Upper lobe of left lung (tissue), 6 donors: ENCODE data around the gene RBM20. TPM values are rescaled to one million over a fixed set of nuclear protein-coding genes. Genes with fewer than 3 reads are reported as not detected.

Experiments
- ATAC-seq, 2 donors: fragments of 200-7000 bp; cut with Tn5 transposase; one replicate each; pipeline ENCODE4 v1.9.1; 2022; ENCODE audit warnings: mild to moderate bottlenecking in 2 of 2, moderate library complexity in 2 of 2; ENCODE audit not compliant: low FRiP score in 2 of 2
- DNase-seq, 2 donors: peaks; one replicate each; pipeline ENCODE4 v3.0.0-alpha.2; 2019 to 2020
- H3K27ac ChIP-seq, 4 donors: fragments of 200-600 bp; sonication (generic); one replicate each; pipeline ENCODE4 v1.5.1; 2016 to 2019
- H3K27me3 ChIP-seq, 4 donors: fragments of 200-600 bp; sonication (generic); one replicate each; pipeline ENCODE4 v1.5.1; 2017 to 2019
- H3K36me3 ChIP-seq, 4 donors: fragments of 200-600 bp; sonication (generic); one replicate each; pipeline ENCODE4 v1.5.1; 2016 to 2019
- H3K4me1 ChIP-seq, 4 donors: fragments of 200-600 bp; sonication (generic); one replicate each; pipeline ENCODE4 v1.5.1; 2018 to 2019
- H3K4me3 ChIP-seq, 4 donors: fragments of 200-600 bp; sonication (generic); one replicate each; pipeline ENCODE4 v1.5.1; 2017 to 2019; ENCODE audit warnings: mild to moderate bottlenecking in 2 of 4, moderate library complexity in 1 of 4
- H3K9me3 ChIP-seq, 4 donors: fragments of 200-600 bp; sonication (generic); one replicate each; pipeline ENCODE4 v1.5.1; 2018 to 2019
- CTCF ChIP-seq, 6 experiments: fragments of 450-650 bp in 4 of 6; fragments of 200-600 bp in 2 of 6; sonication (generic) in 2 of 6; IDR thresholded peaks; one replicate each; pipeline ENCODE4 v1.5.1; 2016 to 2019; ENCODE audit warnings: antibody characterized with exemption in 6 of 6
- EP300 ChIP-seq, 4 donors: sonication (generic); formaldehyde crosslinking; IDR thresholded peaks; one replicate each; pipeline ENCODE4 v1.5.1; 2017; ENCODE audit warnings: antibody characterized with exemption in 4 of 4, control low read depth in 2 of 4
- POLR2A ChIP-seq, 4 donors: fragments of 450-650 bp; IDR thresholded peaks; one replicate each; pipeline ENCODE4 v1.5.1; 2016 to 2017; ENCODE audit warnings: antibody characterized with exemption in 4 of 4, mild to moderate bottlenecking in 2 of 4
- POLR2AphosphoS5 ChIP-seq, 2 donors: sonication (generic); formaldehyde crosslinking; IDR thresholded peaks; one replicate each; pipeline ENCODE4 v1.5.1; 2017; ENCODE audit warnings: antibody characterized with exemption in 2 of 2
- WGBS, 2 donors: methylation state at CpG; one replicate each; pipeline ENCODE4 v1.1.5; 2017 to 2018; 5-methylcytosine and 5-hydroxymethylcytosine counted together
- total RNA-seq, 6 donors: library from RNA; depleted of rRNA in 4 of 6; stranded (reverse); fragments of >200 nt in 4 of 6; gene quantifications; one replicate each; pipeline versions ENCODE4 v1.1.0 to v1.2.1, GENCODE V29; 2016 to 2021
- donor health status: DM: no; HTN: no; CAD: no; lungs with moderate emphysema.
- donor health status: DM: no; HTN: yes; CAD: no; lungs with severe emphysema.

The RBM20 gene
- total RNA-seq, 6 donors from 2014 or later = 0.11 to 7.5 (median 1.5) TPM

- H3K27me3 ChIP-seq = no peaks in the 10 kb centered on the region
- no peak for TF ChIP-seq POLR2AphosphoS5 (IDR thresholded peaks at IDR 0.05)
- TF ChIP-seq CTCF (IDR thresholded peaks at IDR 0.05) = no peak
- DNase-seq (no peak), ATAC-seq (no peak)
- WGBS, 2 donors = 66 to 76% methylated on average over 5 of the region's 5 CpGs
- no peaks in the 10 kb centered on the region for H3K9me3 ChIP-seq
- H3K4me1 ChIP-seq = peaks cover 4 to 9% (median 6%) of the 10 kb centered on the region in 4 donors
- no peak overlapping the region for H3K27ac ChIP-seq
- no peak overlapping the region for H3K4me3 ChIP-seq
- no peaks in the 10 kb centered on the region for H3K36me3 ChIP-seq
These were observed 164.5 kb downstream of the RBM20 start for GRCh38 chr10:110808615-110809014.

GRCh38 chr10:110810625-110811024 lies 166.5 kb downstream of the RBM20 start:
- no peaks in the 10 kb centered on the region for H3K36me3 ChIP-seq
- H3K27me3 ChIP-seq = no peaks in the 10 kb centered on the region
- no peaks in the 10 kb centered on the region for H3K4me1 ChIP-seq
- H3K27ac ChIP-seq = no peak overlapping the region
- no peak overlapping the region for H3K4me3 ChIP-seq
- DNase-seq (no peak), ATAC-seq (no peak)
- WGBS, 2 donors = 88 to 92% methylated on average over 9 of the region's 9 CpGs
- TF ChIP-seq POLR2AphosphoS5 (IDR thresholded peaks at IDR 0.05) (no peak), POLR2A (IDR thresholded peaks at IDR 0.05) (no peak), EP300 (IDR thresholded peaks at IDR 0.05) (no peak), CTCF (IDR thresholded peaks at IDR 0.05) (no peak)
- H3K9me3 ChIP-seq = no peaks in the 10 kb centered on the region

- no peaks in the 10 kb centered on the region for H3K4me1 ChIP-seq
- TF ChIP-seq EP300 (IDR thresholded peaks at IDR 0.05) (no peak), CTCF (IDR thresholded peaks at IDR 0.05) (no peak), POLR2AphosphoS5 (IDR thresholded peaks at IDR 0.05) (no peak), POLR2A (IDR thresholded peaks at IDR 0.05) (no peak)
- WGBS, 2 donors = 91 to 94% methylated on average over 19 to 23 of the region's 23 CpGs
- H3K36me3 ChIP-seq = no peaks in the 10 kb centered on the region
- ATAC-seq (no peak), DNase-seq (peak in 1 of 2 donors; percentile 40)
- no peak overlapping the region for H3K27ac ChIP-seq
- no peak overlapping the region for H3K4me3 ChIP-seq
- H3K27me3 ChIP-seq = no peaks in the 10 kb centered on the region
- no peaks in the 10 kb centered on the region for H3K9me3 ChIP-seq
These were observed 167.8 kb downstream of the RBM20 start for GRCh38 chr10:110811791-110812581.

GRCh38 chr10:110812583-110812982 lies 168.4 kb downstream of the RBM20 start:
- 92 to 95% methylated on average over 12 of the region's 12 CpGs for WGBS, 2 donors
- Histone ChIP-seq H3K36me3 (no peaks in the 10 kb centered on the region), H3K27ac (no peak overlapping the region), H3K9me3 (no peaks in the 10 kb centered on the region), H3K4me1 (no peaks in the 10 kb centered on the region), H3K27me3 (no peaks in the 10 kb centered on the region), H3K4me3 (no peak overlapping the region)
- ATAC-seq = no peak
- no peak for DNase-seq
- TF ChIP-seq CTCF (IDR thresholded peaks at IDR 0.05) = no peak
- TF ChIP-seq POLR2A (IDR thresholded peaks at IDR 0.05) = no peak
- no peak for TF ChIP-seq EP300 (IDR thresholded peaks at IDR 0.05)
- no peak for TF ChIP-seq POLR2AphosphoS5 (IDR thresholded peaks at IDR 0.05)
